ENCODE measurements around the gene ZBTB12.

ZBTB12 gene

DNA sequence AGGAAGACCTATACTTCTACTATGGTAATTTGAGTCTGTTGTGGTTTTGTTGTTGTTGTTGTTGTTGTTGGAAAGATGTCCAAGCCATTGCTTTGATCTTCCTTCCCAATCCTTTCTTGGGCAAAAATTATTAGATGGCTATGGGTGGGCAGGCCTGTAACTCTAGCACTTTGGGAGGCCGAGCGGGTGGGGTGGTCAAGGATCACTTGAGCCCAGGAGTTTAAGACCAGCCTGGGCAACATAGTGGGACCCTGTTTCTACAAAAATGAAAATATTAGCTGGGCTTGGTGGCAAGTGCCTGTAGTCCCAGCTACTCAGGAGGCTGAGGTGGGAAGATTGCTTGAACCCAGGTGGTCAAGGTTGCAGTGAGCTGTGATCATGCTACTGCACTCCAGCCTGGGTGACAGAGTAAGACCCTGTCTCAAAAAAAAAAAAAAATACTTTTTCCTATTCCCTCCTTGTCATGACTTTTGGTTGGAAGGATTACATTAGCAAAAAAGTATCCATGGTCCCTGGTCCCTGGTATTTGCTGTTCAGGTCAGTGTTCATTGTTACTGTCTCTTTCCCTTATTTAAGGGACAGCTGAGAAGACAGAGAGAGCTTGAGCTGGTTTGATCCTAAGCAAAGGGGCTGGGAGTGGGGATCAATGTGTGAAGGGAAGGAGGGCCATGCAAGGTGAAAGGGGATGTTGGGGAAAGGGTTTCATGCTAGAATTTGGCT, 51.0 kb downstream of the ZBTB12 start:
- no peaks in the 10 kb centered on the region for H3K4me1 ChIP-seq
- H3K4me2 ChIP-seq (ENCODE audit: low read length): no peak overlapping the region
- no peaks in the 10 kb centered on the region for H3K27me3 ChIP-seq (ENCODE audit: control insufficient read depth, insufficient read depth, low read length)
- H2AFZ ChIP-seq: no peak overlapping the region
- TF ChIP-seq, protein P1, sequence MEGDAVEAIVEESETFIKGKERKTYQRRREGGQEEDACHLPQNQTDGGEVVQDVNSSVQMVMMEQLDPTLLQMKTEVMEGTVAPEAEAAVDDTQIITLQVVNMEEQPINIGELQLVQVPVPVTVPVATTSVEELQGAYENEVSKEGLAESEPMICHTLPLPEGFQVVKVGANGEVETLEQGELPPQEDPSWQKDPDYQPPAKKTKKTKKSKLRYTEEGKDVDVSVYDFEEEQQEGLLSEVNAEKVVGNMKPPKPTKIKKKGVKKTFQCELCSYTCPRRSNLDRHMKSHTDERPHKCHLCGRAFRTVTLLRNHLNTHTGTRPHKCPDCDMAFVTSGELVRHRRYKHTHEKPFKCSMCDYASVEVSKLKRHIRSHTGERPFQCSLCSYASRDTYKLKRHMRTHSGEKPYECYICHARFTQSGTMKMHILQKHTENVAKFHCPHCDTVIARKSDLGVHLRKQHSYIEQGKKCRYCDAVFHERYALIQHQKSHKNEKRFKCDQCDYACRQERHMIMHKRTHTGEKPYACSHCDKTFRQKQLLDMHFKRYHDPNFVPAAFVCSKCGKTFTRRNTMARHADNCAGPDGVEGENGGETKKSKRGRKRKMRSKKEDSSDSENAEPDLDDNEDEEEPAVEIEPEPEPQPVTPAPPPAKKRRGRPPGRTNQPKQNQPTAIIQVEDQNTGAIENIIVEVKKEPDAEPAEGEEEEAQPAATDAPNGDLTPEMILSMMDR (IDR thresholded peaks at IDR 0.05): no peak
- H3K27ac ChIP-seq: no peak overlapping the region
- no peaks in the 10 kb centered on the region for H3K9me3 ChIP-seq (ENCODE audit: control insufficient read depth, low read length)
- no peak overlapping the region for H3K9ac ChIP-seq
- H3K79me2 ChIP-seq: no peaks in the 10 kb centered on the region
- H3K36me3 ChIP-seq (ENCODE audit: control insufficient read depth, insufficient read depth, low read length): no peaks in the 10 kb centered on the region
- H3K4me3 ChIP-seq (ENCODE audit: low read depth, low read length): no peak overlapping the region

Data from parathyroid adenoma (tissue), 2 donors.